Tibial nerve (tissue), 3 donors: ENCODE data around the gene TCAP.

Experiments used
- POLR2A ChIP-seq, 2 donors: fragments of 450-650 bp; IDR thresholded peaks; one replicate each; pipeline ENCODE4 v1.6.1; 2017; ENCODE audit warnings: antibody characterized with exemption in 2 of 2, mild to moderate bottlenecking in 2 of 2, moderate library complexity in 2 of 2
- TF ChIP-seq, protein P1 (sequence below), 5 experiments: fragments of 200-600 bp in 3 of 5; fragments of 450-650 bp in 2 of 5; sonication (generic) in 3 of 5; IDR thresholded peaks; one replicate each; pipeline ENCODE4 v1.5.1; 2016 to 2019; ENCODE audit warnings: antibody characterized with exemption in 5 of 5, mild to moderate bottlenecking in 3 of 5, moderate library complexity in 2 of 5

DNA sequence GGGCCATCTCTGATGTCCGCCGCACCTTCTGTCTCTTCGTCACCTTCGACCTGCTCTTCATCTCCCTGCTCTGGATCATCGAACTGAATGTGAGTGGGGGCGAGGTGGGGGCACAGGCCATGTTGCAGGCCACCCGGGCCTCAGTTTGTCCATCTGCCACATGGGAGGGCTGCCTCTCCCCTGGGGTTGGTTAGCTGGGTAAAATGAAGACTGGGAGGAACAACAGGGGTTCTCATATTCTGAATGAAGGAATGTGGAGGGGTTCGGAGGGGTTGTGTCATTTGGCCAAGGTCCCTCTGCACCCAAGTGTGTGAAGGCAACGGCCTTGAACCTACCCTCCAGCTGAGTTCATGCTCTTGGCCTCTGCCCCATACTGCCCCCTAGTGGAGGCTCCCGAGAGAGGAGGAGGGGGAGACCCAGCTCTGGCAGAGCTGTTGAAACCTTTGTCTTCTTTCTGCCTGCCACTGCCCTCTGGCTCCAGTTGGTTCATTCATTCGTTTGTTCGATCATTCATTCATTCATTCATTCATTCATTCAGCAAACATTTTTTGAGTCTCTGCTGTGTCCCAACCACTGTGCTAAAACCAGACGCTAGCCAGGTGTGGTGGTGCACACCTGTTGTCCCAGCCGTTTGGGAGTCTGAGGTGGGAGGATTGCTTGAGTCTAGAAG, 11.4 kb upstream of the TCAP start:
- no peak for TF ChIP-seq POLR2A (IDR thresholded peaks at IDR 0.05)
- TF ChIP-seq, protein P1, sequence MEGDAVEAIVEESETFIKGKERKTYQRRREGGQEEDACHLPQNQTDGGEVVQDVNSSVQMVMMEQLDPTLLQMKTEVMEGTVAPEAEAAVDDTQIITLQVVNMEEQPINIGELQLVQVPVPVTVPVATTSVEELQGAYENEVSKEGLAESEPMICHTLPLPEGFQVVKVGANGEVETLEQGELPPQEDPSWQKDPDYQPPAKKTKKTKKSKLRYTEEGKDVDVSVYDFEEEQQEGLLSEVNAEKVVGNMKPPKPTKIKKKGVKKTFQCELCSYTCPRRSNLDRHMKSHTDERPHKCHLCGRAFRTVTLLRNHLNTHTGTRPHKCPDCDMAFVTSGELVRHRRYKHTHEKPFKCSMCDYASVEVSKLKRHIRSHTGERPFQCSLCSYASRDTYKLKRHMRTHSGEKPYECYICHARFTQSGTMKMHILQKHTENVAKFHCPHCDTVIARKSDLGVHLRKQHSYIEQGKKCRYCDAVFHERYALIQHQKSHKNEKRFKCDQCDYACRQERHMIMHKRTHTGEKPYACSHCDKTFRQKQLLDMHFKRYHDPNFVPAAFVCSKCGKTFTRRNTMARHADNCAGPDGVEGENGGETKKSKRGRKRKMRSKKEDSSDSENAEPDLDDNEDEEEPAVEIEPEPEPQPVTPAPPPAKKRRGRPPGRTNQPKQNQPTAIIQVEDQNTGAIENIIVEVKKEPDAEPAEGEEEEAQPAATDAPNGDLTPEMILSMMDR (IDR thresholded peaks at IDR 0.05), result peak; percentile 72 to 88 (median 73)
